Nephron (organoid): ENCODE measurements around the gene OR52E2.

Experiments used
- H3K27ac Mint-ChIP-seq, 3 experiments: 2 replicates each; pipeline ENCODE4 v1.8.0; 2020; ENCODE audit warnings: mixed read lengths in 3 of 3, mild to moderate bottlenecking in 2 of 3, moderate library complexity in 1 of 3
- H3K27me3 Mint-ChIP-seq: 2 replicates; pipeline ENCODE4 v1.8.0; 2021; ENCODE audit warnings: low read depth, mild to moderate bottlenecking, moderate library complexity, mixed read lengths
- H3K36me3 Mint-ChIP-seq: 2 replicates; pipeline ENCODE4 v1.8.0; 2020; ENCODE audit warnings: low read depth, mixed read lengths
- H3K4me1 Mint-ChIP-seq: 2 replicates; pipeline ENCODE4 v1.8.0; 2020; ENCODE audit warnings: mixed read lengths
- H3K4me3 Mint-ChIP-seq, 3 experiments: 2 replicates each; pipeline ENCODE4 v1.8.0; 2020; ENCODE audit warnings: mild to moderate bottlenecking in 3 of 3, mixed read lengths in 3 of 3, moderate library complexity in 2 of 3
- H3K9me3 Mint-ChIP-seq: 2 replicates; pipeline ENCODE4 v1.8.0; 2020; ENCODE audit warnings: mixed read lengths
- CTCF ChIP-seq, 3 experiments: fragments of 200-600 bp; sonication (generic); IDR thresholded peaks; one replicate each; pipeline ENCODE4 v1.5.0; 2021; ENCODE audit warnings: antibody characterized with exemption in 3 of 3; ENCODE audit not compliant: unreplicated experiment in 3 of 3

The OR52E2 gene

DNA sequence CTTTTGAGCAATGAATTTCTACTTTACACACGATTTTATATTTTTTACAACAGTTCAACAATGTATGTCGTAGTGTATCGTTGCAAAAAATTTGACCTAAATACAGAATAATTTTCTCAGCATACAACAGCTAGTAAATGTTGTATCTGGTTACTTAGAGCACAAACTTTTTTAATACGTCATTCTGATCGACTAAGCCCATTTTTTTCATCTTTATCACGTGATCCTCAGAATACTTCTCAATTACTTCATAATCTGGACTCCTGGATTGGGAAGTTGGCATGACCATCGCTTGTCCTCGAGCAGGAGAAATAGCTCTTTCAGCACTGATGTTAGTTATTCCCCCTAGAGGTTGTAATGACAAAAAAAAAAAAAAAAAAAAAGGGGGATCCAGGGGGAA lies 48.2 kb downstream of the OR52E2 start:
- H3K27ac Mint-ChIP-seq: no peak overlapping the region
- no peaks in the 10 kb centered on the region for H3K9me3 Mint-ChIP-seq
- H3K4me3 Mint-ChIP-seq: no peak overlapping the region
- TF ChIP-seq CTCF (IDR thresholded peaks at IDR 0.05; ENCODE audit: unreplicated experiment in 3 of 3): no peak
- no peaks in the 10 kb centered on the region for H3K27me3 Mint-ChIP-seq
- no peaks in the 10 kb centered on the region for H3K36me3 Mint-ChIP-seq
- no peaks in the 10 kb centered on the region for H3K4me1 Mint-ChIP-seq
